Measurements from ENCODE around the gene NUTM2D. TPM values are rescaled to one million over a fixed set of nuclear protein-coding genes. Genes with fewer than 3 reads are reported as not detected.
"Not testable (repeated sequence)": the region's sequence is repeated elsewhere in the genome, so short reads cannot be mapped to it uniquely, and the experiment has no call there.

Gene NUTM2D
- total RNA-seq, 1 experiment from 2014 or later: 1.4 TPM

DNA sequence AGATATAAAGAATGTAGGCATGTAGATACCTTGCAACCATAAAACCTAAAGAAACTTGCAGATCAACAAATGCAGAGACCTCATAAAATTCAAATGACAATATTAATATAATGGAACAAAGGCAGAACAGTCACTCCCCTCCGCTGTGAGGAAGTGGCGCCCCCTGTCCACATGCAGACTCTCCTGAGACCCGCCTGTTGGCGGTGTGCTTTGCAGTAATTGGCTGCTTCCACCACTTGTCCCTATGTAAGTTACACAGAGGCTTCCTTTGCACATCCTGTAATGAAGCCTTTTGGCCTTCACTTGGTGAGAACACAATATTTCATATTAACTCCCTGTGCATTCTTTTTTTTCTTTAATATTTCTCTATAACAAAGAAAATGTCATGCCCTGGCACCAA lies 21.6 kb downstream of the NUTM2D start:
- not testable (repeated sequence) for DNase-seq (ENCODE audit: low read depth)

DNA sequence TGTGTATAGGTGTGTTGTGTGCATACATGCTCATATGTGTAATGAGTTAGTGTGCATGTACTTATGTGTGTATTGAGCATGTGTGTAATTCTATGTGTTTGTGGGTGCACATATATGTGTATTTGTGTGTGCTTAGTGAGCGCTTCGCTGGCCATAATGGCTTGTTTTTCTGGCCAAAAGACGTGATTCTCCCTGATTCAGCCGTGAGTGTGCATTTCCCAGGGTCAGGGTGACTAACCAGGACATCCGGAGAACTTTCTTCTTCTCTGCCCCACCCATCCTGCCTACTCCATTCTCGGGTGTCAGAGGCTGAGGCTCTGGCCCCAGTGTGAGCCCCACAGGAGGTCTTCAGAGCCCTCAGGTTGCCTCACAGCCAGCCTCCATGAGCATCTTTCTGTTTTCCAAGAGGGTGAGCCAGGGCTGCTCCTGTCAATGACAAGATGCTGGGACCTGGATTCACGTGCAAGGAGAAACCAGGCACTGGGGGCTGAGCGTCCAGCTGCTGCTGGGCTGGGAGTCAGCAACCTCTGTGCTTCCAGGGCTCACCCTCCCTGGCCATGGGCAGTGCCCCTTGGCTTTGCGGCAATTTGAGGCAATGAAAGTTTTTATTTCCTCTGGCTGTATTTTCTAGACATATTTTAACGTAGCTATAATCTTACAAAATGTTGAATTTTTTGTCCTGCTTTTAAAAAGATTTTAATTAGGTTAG lies 25.8 kb downstream of the NUTM2D start:
- peak; percentile 35 for DNase-seq (ENCODE audit: low read depth)

DNA sequence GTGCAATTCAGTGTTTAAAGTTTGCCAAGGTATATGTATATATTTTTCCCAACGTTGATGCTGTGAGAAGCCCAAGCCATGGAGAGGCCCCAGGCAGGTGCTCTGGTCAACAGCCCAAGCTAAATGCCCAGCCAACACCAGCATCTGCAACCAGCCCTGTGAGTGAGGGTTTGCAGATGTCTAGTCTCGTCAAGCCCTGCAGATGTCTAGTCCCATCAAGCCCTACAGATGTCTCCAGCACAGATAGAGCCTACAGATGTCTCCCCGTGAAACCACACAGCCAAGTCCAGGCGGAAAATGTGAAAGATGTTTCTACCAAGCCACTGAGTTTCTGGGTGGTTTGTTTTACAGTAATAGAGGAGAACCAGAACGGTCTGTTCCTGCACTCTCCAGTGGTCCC lies 26.7 kb downstream of the NUTM2D start:
- not testable (repeated sequence) for DNase-seq (ENCODE audit: low read depth)

DNA sequence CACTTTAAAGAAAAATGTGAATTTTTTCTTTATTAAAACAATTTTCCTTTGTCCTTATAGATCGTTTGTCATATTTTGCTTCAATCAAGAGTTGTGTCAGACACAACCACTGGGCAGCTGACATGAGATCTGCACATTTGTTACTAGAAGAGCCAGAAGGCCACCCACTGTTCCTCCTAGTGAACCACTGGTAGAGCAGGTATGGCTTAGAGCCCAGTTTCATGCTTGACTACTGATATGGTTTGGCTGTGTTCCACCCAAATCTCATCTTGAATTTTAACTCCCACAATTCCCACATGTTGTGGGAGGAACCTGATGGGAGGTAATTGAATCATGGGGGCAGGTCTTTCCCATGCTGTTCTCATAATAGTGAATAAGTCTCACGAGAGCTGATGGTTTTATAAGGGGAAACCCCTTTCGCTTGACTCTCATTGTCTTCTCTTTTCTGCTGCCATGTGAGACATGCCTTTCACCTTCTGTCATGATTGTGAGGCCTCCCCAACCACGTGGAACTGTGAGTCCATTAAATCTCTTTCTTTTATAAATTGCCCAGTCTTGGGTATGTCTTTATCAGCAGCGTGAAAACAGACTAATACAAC lies 28.3 kb downstream of the NUTM2D start:
- DNase-seq (ENCODE audit: low read depth): not testable (repeated sequence)

DNA sequence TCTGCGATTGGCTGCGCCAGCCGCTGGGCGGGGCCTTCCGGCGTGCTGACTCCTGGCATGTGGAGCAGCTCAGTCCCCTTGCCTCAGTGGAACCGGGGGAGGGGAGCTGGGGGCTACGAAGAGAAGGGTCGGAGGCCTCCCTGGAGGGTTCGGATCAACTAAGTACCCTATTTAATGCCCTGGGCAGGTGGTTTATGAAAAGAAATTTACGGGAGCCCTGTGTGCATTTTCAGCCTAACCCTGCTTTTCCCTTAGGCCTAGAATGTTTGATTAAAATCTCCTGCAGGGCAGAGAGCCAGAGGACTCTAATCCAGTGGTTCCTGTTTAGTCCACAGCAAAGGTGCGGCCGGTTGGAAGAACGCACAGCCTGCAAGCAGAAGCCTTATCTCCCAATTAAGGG lies 33.8 kb downstream of the NUTM2D start:
- not testable (repeated sequence) for DNase-seq (ENCODE audit: low read depth)

DNA sequence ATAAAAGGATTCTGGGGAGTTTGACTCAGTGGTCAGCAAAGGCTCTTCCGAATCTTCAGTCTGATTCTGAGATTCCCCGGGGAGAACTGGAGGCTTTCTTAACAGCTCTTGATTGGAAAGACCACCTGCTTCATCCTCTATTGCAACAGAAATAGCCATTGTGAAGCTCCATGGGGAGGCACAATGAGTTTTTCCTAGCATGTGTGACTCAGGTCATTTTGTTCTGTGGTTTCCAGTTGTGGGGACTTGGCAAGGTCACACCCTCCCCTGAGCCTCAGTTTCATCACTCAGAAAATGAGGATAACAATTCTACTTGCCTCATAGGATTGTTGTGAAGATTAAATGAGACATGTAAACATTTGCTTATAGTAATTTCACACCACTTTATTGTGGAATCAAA lies 38.7 kb downstream of the NUTM2D start:
- DNase-seq (ENCODE audit: low read depth): peak; percentile 44

DNA sequence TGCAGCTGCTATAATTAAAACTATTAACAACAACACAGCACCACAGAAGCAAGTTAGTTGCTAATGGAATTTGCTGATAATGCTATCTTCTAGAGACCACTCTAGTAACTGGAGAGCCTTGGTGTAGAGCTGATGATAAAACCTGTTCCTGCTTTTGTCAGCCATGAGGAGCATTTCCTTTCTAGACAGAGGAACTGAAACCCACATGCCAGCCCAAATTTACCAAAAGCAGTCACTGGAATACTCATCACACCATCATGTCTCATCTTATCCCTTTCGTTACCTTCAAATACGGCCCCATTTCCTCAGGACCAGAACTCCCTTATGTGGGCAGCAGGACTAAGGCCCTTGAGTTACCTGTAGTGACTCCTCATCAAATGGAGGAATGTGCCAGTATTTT lies 40.9 kb downstream of the NUTM2D start:
- DNase-seq (ENCODE audit: low read depth): not testable (repeated sequence)

DNA sequence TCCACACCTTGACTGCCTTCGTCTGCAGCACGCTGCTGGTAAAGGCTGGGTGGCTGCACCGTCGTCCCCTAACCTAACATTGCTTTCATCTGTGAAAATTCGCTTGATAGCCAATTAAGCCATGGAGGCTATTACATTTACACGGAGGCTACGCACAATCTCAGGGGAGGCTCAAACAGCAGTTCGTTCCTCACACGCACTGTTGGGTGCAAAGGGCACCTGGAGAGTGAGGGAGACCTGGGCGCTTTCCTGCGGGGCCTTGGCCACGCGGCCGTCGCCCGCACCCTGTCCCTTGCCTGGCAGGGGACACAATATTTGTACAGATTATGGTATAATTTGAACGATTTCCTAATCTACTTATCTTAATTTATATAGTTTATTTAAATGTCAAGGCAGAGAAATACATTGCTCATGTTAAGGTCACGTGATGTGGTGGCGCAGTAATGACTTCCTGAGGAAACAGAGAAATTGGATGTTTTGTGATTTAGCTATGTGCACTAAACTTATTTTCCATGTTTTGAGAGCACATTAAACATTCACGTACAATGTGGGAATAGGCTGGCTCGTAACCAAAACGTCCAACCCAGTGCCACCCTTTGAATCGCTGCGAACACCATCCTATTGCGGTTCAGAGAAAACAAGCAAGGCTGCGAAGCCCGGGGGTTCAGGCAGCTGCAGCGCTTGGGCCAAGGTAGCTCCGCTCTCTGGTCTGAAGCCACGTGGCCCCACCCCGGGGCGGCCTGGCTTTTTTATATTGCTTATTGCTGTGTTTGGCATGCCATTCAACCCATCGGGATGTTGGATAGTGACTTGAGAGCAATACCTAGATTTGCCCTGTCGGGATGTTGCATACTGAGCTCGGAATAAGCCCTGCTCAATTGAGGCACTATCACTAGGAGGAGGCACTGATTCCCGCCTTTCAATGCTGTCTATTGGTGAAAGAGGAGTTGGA lies 50.2 kb downstream of the NUTM2D start:
- not testable (repeated sequence) for DNase-seq (ENCODE audit: low read depth)

DNA sequence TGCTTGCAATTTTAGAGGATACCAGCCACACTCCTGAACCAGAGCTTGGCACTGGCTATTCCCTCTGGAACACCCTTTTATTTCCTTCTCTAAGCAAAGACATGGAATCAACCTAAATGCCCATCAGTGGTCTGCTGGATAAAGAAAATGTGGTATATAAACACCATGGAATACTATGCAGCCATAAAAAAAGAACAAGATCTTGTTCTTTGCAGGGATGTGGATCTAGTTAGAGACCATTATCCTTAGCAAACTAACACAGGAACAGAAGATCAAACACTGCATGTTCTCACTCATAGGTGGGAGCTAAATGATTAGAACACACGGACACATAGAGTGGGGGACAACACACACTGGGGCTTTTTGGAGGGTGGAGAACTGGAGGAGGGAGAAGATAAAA lies 56.4 kb downstream of the NUTM2D start:
- not testable (repeated sequence) for DNase-seq (ENCODE audit: low read depth)

Other genes with a start within 250 kb of the NUTM2D start
- 0.06 and 0.26 TPM in 2 replicates for gene NUTM2A, start 132.3 kb upstream of the NUTM2D start, total RNA-seq (2014; rRNA removed)
- 43.1 and 45.0 TPM in 2 replicates for gene MINPP1, start 147.1 kb downstream of the NUTM2D start, total RNA-seq (2014; rRNA removed)

Data from LHCN-M2 (cell line).